WTC11 (cell line): ENCODE data around the gene SLC11A1. TPM values are rescaled to one million over a fixed set of nuclear protein-coding genes. Genes with fewer than 3 reads are reported as not detected.

ENCODE experiments used
- ATAC-seq: fragments of 200-7000 bp; cut with Tn5 transposase; 2 replicates; pipeline ENCODE4 v1.10.0; 2021; ENCODE audit warnings: mild to moderate bottlenecking, moderate library complexity
- CTCF ChIA-PET: fragments of 300-600 bp; sonication (Branson Sonifier 250); formaldehyde crosslinking; loops from one replicate; lab custom pipeline; 2021; ENCODE audit warnings: antibody characterized with exemption; lab: Charles Lee
- POLR2A ChIA-PET: fragments of 350-600 bp; sonication (Branson Sonifier 250); formaldehyde crosslinking; loops from one replicate; lab custom pipeline; 2021; ENCODE audit warnings: antibody characterized with exemption; lab: Charles Lee
- DNase-seq: peaks from one replicate; pipeline ENCODE4 v3.0.0; 2021; ENCODE audit warnings: low spot score
- H3K27ac Mint-ChIP-seq: 2 replicates; pipeline ENCODE4 v1.8.0; 2021; ENCODE audit warnings: mixed read lengths
- H3K27me3 Mint-ChIP-seq: 2 replicates; pipeline ENCODE4 v1.8.0; 2021; ENCODE audit warnings: low read depth, mild to moderate bottlenecking, moderate library complexity, mixed read lengths
- H3K36me3 Mint-ChIP-seq: 2 replicates; pipeline ENCODE4 v1.8.0; 2021; ENCODE audit warnings: mixed read lengths
- H3K4me1 Mint-ChIP-seq: 2 replicates; pipeline ENCODE4 v1.8.0; 2022; ENCODE audit warnings: mixed read lengths
- H3K4me3 Mint-ChIP-seq: 2 replicates; pipeline ENCODE4 v1.8.0; 2021; ENCODE audit warnings: mild to moderate bottlenecking, moderate library complexity, mixed read lengths
- H3K9me3 Mint-ChIP-seq: 2 replicates; pipeline ENCODE4 v1.8.0; 2021; ENCODE audit warnings: mixed read lengths
- CREM ChIP-seq: sonication (generic); formaldehyde crosslinking; IDR thresholded peaks from 2 replicates; pipeline ENCODE4 v1.8.1; 2022; ENCODE audit warnings: mild to moderate bottlenecking, missing genetic modification reagents, moderate library complexity
- ESRRA ChIP-seq: sonication (generic); formaldehyde crosslinking; IDR thresholded peaks from 2 replicates; pipeline ENCODE4 v1.8.1; 2022; ENCODE audit warnings: mild to moderate bottlenecking, missing genetic modification reagents, borderline replicate concordance
- FOXP1 ChIP-seq: sonication (generic); formaldehyde crosslinking; IDR thresholded peaks from 2 replicates; pipeline ENCODE4 v1.8.0; 2022; ENCODE audit warnings: missing genetic modification reagents, mild to moderate bottlenecking, moderate library complexity, borderline replicate concordance
- GABPB1 ChIP-seq: sonication (generic); formaldehyde crosslinking; IDR thresholded peaks from 2 replicates; pipeline ENCODE4 v1.8.1; 2023; ENCODE audit warnings: mild to moderate bottlenecking, missing genetic modification reagents
- HMGA2 ChIP-seq: fragments of 250-450 bp; sonication (Bioruptor Pico); IDR thresholded peaks from 2 replicates; pipeline ENCODE4 v1.4.0; 2021; ENCODE audit warnings: mild to moderate bottlenecking, moderate library complexity
- JAZF1 ChIP-seq: fragments of 250-450 bp; sonication (Bioruptor Pico); IDR thresholded peaks from 2 replicates; pipeline ENCODE4 v1.9.0; 2021; ENCODE audit warnings: moderate library complexity, mild to moderate bottlenecking, inconsistent platforms
- MXD4 ChIP-seq: fragments of 250-450 bp; sonication (Bioruptor Pico); IDR thresholded peaks from 2 replicates; pipeline ENCODE4 v1.8.0; 2021; ENCODE audit warnings: mild to moderate bottlenecking, moderate library complexity, borderline replicate concordance
- SMAD3 ChIP-seq: sonication (generic); formaldehyde crosslinking; IDR thresholded peaks from 2 replicates; pipeline ENCODE4 v1.8.0; 2022; ENCODE audit warnings: missing genetic modification reagents, mild to moderate bottlenecking, borderline replicate concordance
- SMAD4 ChIP-seq: sonication (generic); formaldehyde crosslinking; IDR thresholded peaks from 2 replicates; pipeline ENCODE4 v1.8.0; 2022; ENCODE audit warnings: mild to moderate bottlenecking, missing genetic modification reagents
- ZNF232 ChIP-seq: sonication (generic); formaldehyde crosslinking; IDR thresholded peaks from 2 replicates; pipeline ENCODE4 v1.8.0; 2022; ENCODE audit warnings: mild to moderate bottlenecking, missing genetic modification reagents
- ZNF263 ChIP-seq: sonication (generic); formaldehyde crosslinking; IDR thresholded peaks from 2 replicates; pipeline ENCODE4 v1.8.1; 2022; ENCODE audit warnings: low read depth, mild to moderate bottlenecking, moderate library complexity, missing genetic modification reagents
- ZNF423 ChIP-seq: fragments of 250-450 bp; sonication (Bioruptor Pico); IDR thresholded peaks from 2 replicates; pipeline ENCODE4 v2.1.2; 2022; ENCODE audit warnings: mild to moderate bottlenecking, moderate library complexity
- total RNA-seq: library from RNA; stranded (reverse); gene quantifications from 3 replicates; pipeline ENCODE4 v1.2.3, GENCODE V29; 2021
- TF ChIP-seq, protein P1 (sequence below): fragments of 250-450 bp; sonication (Bioruptor Pico); IDR thresholded peaks from 2 replicates; pipeline ENCODE4 v1.9.0; 2021; ENCODE audit warnings: mild to moderate bottlenecking
- TF ChIP-seq, protein P2 (sequence below): sonication (generic); formaldehyde crosslinking; IDR thresholded peaks from 2 replicates; pipeline ENCODE4 v1.8.0; 2022; ENCODE audit warnings: missing genetic modification reagents
- TF ChIP-seq, protein P3 (sequence below): sonication (generic); formaldehyde crosslinking; IDR thresholded peaks from 2 replicates; pipeline ENCODE4 v1.8.0; 2022; ENCODE audit warnings: mild to moderate bottlenecking, missing genetic modification reagents
- TF ChIP-seq, protein P4 (sequence below): sonication (generic); formaldehyde crosslinking; IDR thresholded peaks from 2 replicates; pipeline ENCODE4 v1.8.1; 2023; ENCODE audit warnings: mild to moderate bottlenecking, missing genetic modification reagents
- TF ChIP-seq, protein P5 (sequence below): sonication (generic); formaldehyde crosslinking; IDR thresholded peaks from 2 replicates; pipeline ENCODE4 v1.8.0; 2023; ENCODE audit warnings: mild to moderate bottlenecking, missing genetic modification reagents
- TF ChIP-seq, protein P6 (sequence below): sonication (generic); formaldehyde crosslinking; conservative IDR thresholded peaks from 2 replicates; pipeline ENCODE4 v1.8.1; 2022; ENCODE audit warnings: mild to moderate bottlenecking, missing genetic modification reagents
- TF ChIP-seq, protein P7 (sequence below): fragments of 250-450 bp; sonication (Bioruptor Pico); IDR thresholded peaks from 2 replicates; pipeline ENCODE4 v2.1.2; 2022; ENCODE audit warnings: mild to moderate bottlenecking, moderate library complexity

Gene SLC11A1
- total RNA-seq, 1 experiment from 2014 or later = 0.31 TPM

DNA sequence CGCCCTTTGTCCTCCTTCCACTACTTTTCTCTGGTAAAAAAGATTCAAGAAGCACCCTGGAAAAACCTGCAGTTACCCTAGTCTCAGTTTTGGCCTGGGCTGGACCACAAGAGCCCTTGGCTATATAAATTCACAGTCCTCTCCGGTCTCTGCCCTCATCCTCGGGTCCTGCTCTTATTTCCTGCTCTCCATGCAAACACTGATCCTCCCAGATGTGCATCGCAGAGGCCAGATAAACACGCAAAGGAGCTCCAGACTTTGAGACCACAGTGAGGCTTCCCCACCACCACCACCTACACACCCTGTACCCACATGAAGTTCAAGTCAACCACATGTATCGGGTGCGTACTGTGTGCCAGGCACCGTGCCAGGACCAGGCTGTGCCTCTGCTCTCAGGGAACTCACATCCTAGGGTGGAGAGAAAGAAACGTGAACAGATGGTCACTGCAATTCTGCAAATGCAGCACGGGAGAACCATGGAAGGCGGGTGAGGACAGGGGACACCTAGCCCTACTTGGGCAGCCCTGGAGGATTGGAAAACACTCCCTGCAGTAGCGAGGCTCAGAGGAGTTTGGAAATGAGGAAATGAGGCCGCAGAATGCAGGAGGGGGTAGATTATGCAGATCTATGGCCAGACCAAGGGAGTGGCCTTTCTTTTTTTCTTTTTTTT lies 25.0 kb downstream of the SLC11A1 start:
- H3K27ac Mint-ChIP-seq = peak overlapping the region; percentile 96
- H3K27me3 Mint-ChIP-seq = no peaks in the 10 kb centered on the region
- ChIA-PET CTCF (interaction anchor here (1.1 kb wide), 1 partner anchor 135 kb away, joined by 4 read pairs; no protein-coding TSS in a partner anchor), POLR2A (interaction anchor here (0.8 kb wide), 1 partner anchor 24 kb away, joined by 3 read pairs; no protein-coding TSS in a partner anchor)
- H3K36me3 Mint-ChIP-seq = peaks cover 8% of the 10 kb centered on the region
- TF ChIP-seq, protein P1, sequence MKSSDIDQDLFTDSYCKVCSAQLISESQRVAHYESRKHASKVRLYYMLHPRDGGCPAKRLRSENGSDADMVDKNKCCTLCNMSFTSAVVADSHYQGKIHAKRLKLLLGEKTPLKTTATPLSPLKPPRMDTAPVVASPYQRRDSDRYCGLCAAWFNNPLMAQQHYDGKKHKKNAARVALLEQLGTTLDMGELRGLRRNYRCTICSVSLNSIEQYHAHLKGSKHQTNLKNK (CRISPR knock-in tag) = no peak
- TF ChIP-seq, protein P2, sequence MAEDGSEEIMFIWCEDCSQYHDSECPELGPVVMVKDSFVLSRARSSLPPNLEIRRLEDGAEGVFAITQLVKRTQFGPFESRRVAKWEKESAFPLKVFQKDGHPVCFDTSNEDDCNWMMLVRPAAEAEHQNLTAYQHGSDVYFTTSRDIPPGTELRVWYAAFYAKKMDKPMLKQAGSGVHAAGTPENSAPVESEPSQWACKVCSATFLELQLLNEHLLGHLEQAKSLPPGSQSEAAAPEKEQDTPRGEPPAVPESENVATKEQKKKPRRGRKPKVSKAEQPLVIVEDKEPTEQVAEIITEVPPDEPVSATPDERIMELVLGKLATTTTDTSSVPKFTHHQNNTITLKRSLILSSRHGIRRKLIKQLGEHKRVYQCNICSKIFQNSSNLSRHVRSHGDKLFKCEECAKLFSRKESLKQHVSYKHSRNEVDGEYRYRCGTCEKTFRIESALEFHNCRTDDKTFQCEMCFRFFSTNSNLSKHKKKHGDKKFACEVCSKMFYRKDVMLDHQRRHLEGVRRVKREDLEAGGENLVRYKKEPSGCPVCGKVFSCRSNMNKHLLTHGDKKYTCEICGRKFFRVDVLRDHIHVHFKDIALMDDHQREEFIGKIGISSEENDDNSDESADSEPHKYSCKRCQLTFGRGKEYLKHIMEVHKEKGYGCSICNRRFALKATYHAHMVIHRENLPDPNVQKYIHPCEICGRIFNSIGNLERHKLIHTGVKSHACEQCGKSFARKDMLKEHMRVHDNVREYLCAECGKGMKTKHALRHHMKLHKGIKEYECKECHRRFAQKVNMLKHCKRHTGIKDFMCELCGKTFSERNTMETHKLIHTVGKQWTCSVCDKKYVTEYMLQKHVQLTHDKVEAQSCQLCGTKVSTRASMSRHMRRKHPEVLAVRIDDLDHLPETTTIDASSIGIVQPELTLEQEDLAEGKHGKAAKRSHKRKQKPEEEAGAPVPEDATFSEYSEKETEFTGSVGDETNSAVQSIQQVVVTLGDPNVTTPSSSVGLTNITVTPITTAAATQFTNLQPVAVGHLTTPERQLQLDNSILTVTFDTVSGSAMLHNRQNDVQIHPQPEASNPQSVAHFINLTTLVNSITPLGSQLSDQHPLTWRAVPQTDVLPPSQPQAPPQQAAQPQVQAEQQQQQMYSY (CRISPR knock-in tag) = peak; percentile 55; the same call in 1 of the 2 replicates
- TF ChIP-seq CREM (CRISPR knock-in tag) = no peak
- TF ChIP-seq HMGA2 (CRISPR knock-in tag) = no peak
- DNase-seq (no peak), ATAC-seq (0 out of 2 replicates have a peak, but pooled peaks have one; percentile 0)
- H3K4me3 Mint-ChIP-seq = peak overlapping the region; percentile 78
- H3K9me3 Mint-ChIP-seq = no peaks in the 10 kb centered on the region
- peaks cover 22% of the 10 kb centered on the region for H3K4me1 Mint-ChIP-seq

DNA sequence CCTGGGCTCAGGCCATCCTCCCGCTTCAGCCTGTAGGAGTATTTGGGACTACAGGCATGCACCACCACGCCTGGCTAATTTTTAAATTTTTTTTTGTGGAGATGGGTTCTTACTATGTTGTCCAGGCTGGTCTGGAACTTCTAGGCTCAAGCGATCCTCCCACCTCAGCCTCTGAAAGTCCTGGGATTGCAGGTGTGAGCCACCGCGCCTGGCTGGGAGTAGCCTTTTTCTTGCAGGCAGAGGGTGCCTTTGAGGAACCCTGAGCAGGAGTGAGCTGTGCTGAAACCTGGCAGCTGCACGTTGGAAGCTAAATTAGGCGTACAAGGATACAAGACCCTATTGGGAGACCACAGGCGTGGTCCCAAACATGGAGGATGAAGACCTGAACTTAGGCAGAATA lies 25.6 kb downstream of the SLC11A1 start:
- DNase-seq (no peak), ATAC-seq (no peak)
- CTCF ChIA-PET = no interaction called here
- Mint-ChIP-seq H3K9me3 (no peaks in the 10 kb centered on the region), H3K27ac (peak overlapping the region; percentile 79; the same call in 1 of the 2 replicates), H3K4me3 (no peak overlapping the region), H3K4me1 (peaks cover 22% of the 10 kb centered on the region), H3K27me3 (no peaks in the 10 kb centered on the region), H3K36me3 (peaks cover 8% of the 10 kb centered on the region)
- POLR2A ChIA-PET = no interaction called here
- TF ChIP-seq SMAD3 (CRISPR knock-in tag) (no peak), HMGA2 (CRISPR knock-in tag) (no peak), ESRRA (CRISPR knock-in tag) (no peak), JAZF1 (no peak), GABPB1 (no peak), SMAD4 (CRISPR knock-in tag) (no peak), FOXP1 (CRISPR knock-in tag) (no peak), ZNF232 (CRISPR knock-in tag) (no peak), ZNF263 (no peak), MXD4 (CRISPR knock-in tag) (no peak), ZNF423 (CRISPR knock-in tag) (no peak)
- TF ChIP-seq, protein P3, sequence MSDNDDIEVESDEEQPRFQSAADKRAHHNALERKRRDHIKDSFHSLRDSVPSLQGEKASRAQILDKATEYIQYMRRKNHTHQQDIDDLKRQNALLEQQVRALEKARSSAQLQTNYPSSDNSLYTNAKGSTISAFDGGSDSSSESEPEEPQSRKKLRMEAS = no peak
- TF ChIP-seq, protein P4, sequence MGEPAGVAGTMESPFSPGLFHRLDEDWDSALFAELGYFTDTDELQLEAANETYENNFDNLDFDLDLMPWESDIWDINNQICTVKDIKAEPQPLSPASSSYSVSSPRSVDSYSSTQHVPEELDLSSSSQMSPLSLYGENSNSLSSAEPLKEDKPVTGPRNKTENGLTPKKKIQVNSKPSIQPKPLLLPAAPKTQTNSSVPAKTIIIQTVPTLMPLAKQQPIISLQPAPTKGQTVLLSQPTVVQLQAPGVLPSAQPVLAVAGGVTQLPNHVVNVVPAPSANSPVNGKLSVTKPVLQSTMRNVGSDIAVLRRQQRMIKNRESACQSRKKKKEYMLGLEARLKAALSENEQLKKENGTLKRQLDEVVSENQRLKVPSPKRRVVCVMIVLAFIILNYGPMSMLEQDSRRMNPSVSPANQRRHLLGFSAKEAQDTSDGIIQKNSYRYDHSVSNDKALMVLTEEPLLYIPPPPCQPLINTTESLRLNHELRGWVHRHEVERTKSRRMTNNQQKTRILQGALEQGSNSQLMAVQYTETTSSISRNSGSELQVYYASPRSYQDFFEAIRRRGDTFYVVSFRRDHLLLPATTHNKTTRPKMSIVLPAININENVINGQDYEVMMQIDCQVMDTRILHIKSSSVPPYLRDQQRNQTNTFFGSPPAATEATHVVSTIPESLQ = no peak
- TF ChIP-seq, protein P5, sequence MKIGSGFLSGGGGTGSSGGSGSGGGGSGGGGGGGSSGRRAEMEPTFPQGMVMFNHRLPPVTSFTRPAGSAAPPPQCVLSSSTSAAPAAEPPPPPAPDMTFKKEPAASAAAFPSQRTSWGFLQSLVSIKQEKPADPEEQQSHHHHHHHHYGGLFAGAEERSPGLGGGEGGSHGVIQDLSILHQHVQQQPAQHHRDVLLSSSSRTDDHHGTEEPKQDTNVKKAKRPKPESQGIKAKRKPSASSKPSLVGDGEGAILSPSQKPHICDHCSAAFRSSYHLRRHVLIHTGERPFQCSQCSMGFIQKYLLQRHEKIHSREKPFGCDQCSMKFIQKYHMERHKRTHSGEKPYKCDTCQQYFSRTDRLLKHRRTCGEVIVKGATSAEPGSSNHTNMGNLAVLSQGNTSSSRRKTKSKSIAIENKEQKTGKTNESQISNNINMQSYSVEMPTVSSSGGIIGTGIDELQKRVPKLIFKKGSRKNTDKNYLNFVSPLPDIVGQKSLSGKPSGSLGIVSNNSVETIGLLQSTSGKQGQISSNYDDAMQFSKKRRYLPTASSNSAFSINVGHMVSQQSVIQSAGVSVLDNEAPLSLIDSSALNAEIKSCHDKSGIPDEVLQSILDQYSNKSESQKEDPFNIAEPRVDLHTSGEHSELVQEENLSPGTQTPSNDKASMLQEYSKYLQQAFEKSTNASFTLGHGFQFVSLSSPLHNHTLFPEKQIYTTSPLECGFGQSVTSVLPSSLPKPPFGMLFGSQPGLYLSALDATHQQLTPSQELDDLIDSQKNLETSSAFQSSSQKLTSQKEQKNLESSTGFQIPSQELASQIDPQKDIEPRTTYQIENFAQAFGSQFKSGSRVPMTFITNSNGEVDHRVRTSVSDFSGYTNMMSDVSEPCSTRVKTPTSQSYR (CRISPR knock-in tag) = no peak
- TF ChIP-seq, protein P6, sequence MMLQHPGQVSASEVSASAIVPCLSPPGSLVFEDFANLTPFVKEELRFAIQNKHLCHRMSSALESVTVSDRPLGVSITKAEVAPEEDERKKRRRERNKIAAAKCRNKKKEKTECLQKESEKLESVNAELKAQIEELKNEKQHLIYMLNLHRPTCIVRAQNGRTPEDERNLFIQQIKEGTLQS (CRISPR knock-in tag) = no peak
- TF ChIP-seq, protein P7, sequence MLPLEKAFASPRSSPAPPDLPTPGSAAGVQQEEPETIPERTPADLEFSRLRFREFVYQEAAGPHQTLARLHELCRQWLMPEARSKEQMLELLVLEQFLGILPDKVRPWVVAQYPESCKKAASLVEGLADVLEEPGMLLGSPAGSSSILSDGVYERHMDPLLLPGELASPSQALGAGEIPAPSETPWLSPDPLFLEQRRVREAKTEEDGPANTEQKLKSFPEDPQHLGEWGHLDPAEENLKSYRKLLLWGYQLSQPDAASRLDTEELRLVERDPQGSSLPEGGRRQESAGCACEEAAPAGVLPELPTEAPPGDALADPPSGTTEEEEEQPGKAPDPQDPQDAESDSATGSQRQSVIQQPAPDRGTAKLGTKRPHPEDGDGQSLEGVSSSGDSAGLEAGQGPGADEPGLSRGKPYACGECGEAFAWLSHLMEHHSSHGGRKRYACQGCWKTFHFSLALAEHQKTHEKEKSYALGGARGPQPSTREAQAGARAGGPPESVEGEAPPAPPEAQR = no peak
- TF ChIP-seq, protein P2 (CRISPR knock-in tag) = no peak
